HG03139 (cell line): ENCODE data around the gene DNAH12.
A peak's percentile ranks its signal among the peaks of the same experiment; 100 is the strongest.
"Not testable (repeated sequence)": the region's sequence is repeated elsewhere in the genome, so short reads cannot be mapped to it uniquely, and the experiment has no call there.

Source experiments
- ATAC-seq: cut with Tn5 transposase; IDR thresholded peaks from one replicate; pipeline ENCODE4 v1.9.1; 2021; ENCODE audit not compliant: unreplicated experiment

DNAH12 gene

DNA sequence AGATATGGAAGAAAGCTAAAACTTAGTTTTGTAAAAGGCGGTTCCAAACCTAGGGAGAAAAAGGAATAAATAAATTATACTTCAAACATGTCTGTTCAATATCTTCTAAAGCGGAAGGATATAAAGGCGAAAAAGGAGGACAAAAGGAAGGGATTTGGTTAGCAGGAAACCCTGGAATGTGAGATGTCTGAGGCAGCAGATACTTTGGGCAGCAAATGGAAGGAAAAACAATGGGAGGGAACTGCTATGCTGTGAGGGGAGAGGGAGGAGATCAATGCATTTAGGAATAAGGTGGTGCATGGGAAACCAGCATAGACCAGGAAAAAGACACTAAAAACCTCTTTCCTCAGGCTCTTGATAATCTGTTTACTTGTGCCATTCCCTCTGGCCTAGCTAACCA, 120.8 kb downstream of the DNAH12 start:
- no peak for ATAC-seq

- no peak for ATAC-seq
Observed at GRCh38 chr3:57421336-57421735, 122.8 kb downstream of the DNAH12 start.

DNA sequence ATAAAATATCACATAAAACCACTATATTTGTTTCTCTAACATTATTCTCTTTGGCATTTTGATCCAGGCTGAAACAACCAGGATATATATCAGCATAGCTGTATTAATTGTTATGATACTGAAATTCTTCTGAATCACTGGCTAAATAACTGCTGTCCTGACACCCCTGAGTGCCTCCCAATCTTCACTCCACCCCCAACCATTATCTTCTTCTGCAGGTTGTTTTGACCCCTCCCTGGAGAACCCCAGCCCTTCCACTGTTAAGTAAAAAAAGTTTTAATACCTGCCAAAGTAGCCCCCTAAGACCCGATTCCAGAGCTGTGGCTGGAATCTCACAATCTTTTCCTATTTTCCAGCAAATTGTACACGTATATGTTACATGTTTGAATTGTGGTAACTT, 124.1 kb downstream of the DNAH12 start:
- ATAC-seq: no peak

- no peak for ATAC-seq
Observed at GRCh38 chr3:57411715-57412114, 132.4 kb downstream of the DNAH12 start.

DNA sequence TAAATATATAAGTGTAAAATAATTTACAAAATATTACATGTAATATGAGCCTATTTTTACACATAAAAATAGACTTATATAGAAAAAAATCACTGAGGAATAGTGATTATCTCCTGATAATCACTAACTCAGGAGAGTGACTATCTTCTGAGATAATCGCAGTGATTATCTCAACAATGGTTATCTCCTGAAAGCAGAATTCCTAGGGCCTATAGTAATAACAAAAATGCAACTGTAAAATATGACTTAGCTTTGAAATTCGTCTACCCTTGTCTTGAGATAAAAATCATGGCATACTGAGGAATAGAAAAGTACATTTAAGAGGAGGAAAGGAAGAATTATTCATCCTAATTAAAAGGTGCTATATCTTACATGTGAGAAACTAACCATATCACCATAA, 134.7 kb downstream of the DNAH12 start:
- no peak for ATAC-seq

GRCh38 chr3:57402675-57403074, 141.5 kb downstream of the DNAH12 start:
- no peak for ATAC-seq

DNA sequence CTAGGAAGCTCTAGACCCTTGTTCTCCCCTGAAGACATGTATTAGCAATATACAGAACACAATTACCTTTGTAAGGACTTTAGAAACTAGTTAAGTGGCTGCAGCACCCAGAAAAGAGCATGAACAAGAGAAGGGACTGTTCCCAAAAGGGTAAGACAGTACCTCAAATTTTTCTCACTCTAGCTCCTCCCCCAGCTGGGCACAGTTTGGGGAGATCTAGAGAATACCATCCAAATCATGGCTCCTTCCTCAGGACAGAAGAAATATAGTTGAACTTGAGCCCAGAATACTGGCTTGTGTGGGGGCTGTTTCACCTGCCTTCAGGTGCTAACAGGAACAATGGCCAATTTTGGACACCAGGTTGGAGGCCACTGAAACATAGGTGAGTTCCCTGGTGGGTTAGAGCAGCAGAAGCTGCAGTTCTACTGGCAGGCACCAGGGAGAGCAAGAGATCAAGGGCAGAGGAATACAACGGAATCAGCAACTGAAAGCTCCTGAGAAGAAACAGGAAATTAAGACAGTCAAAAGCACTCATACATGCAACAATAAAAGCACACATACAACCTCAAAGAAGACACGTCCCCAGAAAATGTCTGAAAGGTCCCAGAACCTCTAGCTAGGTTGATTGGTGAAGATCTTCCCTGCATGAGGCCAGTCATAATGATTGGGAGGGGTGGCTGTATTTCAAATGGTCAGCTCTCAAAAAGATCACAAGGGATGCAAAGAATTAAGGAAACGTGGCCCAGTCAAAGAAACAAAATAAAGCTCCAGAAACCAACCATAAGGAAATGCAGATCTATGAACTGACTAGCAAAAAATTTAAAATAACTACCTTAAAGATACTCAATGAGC, 146.7 kb downstream of the DNAH12 start:
- ATAC-seq: peak; percentile 96

GRCh38 chr3:57393977-57394376, 150.2 kb downstream of the DNAH12 start:
- ATAC-seq: no peak

GRCh38 chr3:57391767-57392166, 152.4 kb downstream of the DNAH12 start:
- no peak for ATAC-seq

DNA sequence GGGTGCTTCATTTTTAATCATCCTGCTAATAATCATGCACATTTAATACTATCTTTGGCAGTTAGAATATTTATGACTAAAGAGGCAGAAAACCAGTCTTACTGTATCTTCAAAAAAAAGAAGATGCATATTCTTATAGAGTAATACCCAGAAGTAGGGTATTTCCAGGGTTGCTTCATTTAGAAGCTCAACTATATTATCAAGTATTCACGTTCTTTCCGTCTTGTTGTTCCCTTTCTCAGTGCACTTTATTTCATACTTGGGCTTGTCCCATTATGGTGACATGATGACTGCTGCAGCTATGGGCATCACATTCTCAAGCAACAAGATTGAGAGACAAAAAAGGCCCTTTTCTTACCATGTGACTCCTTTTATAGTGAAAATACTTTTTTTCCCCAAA, 154.9 kb downstream of the DNAH12 start:
- ATAC-seq: no peak

DNA sequence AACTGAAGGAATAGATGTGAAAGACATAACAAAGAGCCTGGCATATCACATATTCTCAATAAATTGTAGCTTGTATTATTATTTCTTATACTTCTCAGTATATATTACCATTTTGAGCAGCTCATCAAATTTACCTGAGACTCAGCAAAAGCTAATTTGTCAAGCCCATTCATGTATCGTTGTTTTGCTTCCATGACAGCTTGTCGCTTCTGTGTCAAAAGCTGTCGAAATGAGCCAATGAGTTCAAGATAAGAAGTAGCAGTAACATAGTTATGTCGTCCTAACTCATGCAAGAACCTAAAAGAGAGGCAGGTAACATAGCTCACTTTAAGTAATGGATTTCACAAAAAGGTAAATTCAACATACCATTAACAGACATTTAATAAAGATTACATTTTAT, 157.8 kb downstream of the DNAH12 start:
- ATAC-seq: no peak

- no peak for ATAC-seq
Observed at GRCh38 chr3:57385498-57385897, 158.6 kb downstream of the DNAH12 start.

DNA sequence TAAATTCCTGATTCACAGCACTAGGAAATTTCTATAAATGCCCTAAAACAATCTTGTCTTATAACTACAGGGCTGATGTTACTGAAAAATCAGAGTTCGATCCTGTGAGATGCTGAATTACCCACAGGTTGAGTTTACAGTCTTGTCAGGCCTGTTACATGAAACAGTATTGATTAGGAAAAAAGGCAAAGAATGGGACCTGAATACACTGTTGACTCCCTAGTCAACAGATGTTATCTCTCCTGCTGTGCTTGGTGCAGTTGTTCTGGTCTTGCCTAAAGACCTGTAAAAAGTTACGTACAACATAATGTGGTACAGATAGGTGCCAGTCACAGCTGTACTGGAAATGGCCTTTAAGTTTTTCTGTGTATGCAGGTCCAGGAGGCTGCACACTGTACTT, 160.3 kb downstream of the DNAH12 start:
- ATAC-seq: no peak

- ATAC-seq: no peak
Observed at GRCh38 chr3:57383406-57383805, 160.7 kb downstream of the DNAH12 start.

- ATAC-seq: no peak
Observed at GRCh38 chr3:57382933-57383332, 161.2 kb downstream of the DNAH12 start.

- ATAC-seq: no peak
Observed at GRCh38 chr3:57370341-57370740, 173.8 kb downstream of the DNAH12 start.

DNA sequence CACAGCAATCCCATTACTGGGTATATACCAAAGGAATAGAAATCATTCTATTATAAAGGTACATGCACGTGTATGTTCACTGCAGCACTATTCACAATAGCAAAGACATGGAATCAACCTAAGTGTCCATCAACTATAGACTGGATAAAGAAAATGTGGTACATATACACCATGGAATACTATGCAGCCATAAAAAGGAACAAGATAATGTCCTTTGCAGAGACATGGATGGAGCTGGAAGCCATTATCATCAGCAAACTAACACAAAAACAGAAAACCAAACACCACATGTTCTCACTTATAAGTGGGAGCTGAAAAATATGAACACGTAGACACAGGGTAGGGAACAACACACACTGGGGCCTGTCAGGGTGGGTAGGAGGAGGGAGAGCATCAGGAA, 179.1 kb downstream of the DNAH12 start:
- not testable (repeated sequence) for ATAC-seq

GRCh38 chr3:57356275-57356674, 187.9 kb downstream of the DNAH12 start:
- not testable (repeated sequence) for ATAC-seq

- no peak for ATAC-seq
Observed at GRCh38 chr3:57354768-57355167, 189.4 kb downstream of the DNAH12 start.

DNA sequence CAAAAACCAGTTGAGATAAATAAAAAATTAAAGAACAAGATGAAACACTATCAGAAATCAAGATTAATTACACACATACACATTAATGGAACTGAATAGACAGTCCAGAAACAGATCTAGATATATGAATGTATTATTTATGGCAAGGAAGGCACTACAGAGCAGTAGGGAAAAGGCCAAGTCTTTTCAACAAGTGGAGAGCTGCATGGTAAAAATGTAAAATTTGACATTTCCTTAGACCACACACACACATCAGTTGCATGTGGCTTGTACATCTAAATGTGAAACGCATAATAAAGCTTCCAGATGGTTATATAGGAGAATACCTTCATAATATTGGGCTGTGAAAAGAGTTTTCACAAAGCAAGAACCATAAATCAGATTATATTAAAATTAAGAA, 193.9 kb downstream of the DNAH12 start:
- ATAC-seq: no peak

DNA sequence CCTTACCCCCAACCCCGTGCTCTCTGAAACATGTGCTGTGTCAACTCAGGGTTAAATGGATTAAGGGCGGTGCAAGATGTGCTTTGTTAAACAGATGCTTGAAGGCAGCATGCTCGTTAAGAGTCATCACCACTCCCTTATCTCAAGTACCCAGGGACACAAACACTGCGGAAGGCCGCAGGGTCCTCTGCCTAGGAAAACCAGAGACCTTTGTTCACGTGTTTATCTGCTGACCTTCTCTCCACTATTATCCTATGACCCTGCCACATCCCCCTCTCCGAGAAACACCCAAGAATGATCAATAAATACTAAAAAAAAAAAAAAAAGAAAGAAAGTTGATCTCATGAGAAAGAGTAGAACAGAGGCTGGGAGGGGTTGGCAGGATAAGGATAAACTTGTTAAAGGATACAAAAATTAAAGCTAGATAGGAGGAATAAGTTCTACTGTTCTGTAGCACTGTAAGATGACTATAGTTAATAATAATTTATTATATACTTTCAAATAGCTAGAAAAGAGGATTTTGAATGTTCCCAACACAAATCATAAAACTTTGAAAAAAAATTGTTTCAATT, 205.0 kb downstream of the DNAH12 start:
- not testable (repeated sequence) for ATAC-seq

- not testable (repeated sequence) for ATAC-seq
Observed at GRCh38 chr3:57338272-57339070, 205.7 kb downstream of the DNAH12 start.
